ENCODE data around the gene TGM5. TPM values are rescaled to one million over a fixed set of nuclear protein-coding genes. Genes with fewer than 3 reads are reported as not detected.

The TGM5 gene
- total and polyA plus RNA-seq, 8 donors: 1.5 TPM; not detected in 7

GRCh38 chr15:43215961-43216360 lies 50.8 kb downstream of the TGM5 start:
- TF ChIP-seq POLR2A (IDR thresholded peaks at IDR 0.05) (no peak), CTCF (IDR thresholded peaks at IDR 0.05) (no peak), POLR2AphosphoS5 (IDR thresholded peaks at IDR 0.05) (no peak), EP300 (IDR thresholded peaks at IDR 0.05) (no peak)
- no peak for DNase-seq
- 70 to 81% (median 77%) methylated on average over 6 to 7 of the region's 7 CpGs for WGBS, 5 donors
- Histone ChIP-seq H3K4me1 (no peaks in the 10 kb centered on the region), H3K27me3 (peaks cover 0 to 16% (median 0%) of the 10 kb centered on the region in 3 donors), H3K36me3 (no peaks in the 10 kb centered on the region), H3K27ac (no peak overlapping the region), H3K4me3 (no peak overlapping the region), H3K9me3 (no peaks in the 10 kb centered on the region)
- intact Hi-C loops (cut with DNase I; ENCODE audit: low total_unique reads): no loop called here

GRCh38 chr15:43214592-43215295 lies 52.0 kb downstream of the TGM5 start:
- WGBS, 5 donors: 79 to 92% (median 88%) methylated on average over 6 of the region's 6 CpGs
- TF ChIP-seq CTCF (IDR thresholded peaks at IDR 0.05) (no peak), POLR2AphosphoS5 (IDR thresholded peaks at IDR 0.05) (no peak), EP300 (IDR thresholded peaks at IDR 0.05) (no peak), POLR2A (IDR thresholded peaks at IDR 0.05) (no peak)
- H3K27me3 ChIP-seq: peaks cover 0 to 23% (median 0%) of the 10 kb centered on the region in 3 donors
- no peak overlapping the region for H3K27ac ChIP-seq
- H3K4me1 ChIP-seq: no peaks in the 10 kb centered on the region
- intact Hi-C loops (cut with DNase I; ENCODE audit: low total_unique reads): no loop called here
- no peak overlapping the region for H3K4me3 ChIP-seq
- H3K9me3 ChIP-seq: no peaks in the 10 kb centered on the region
- no peaks in the 10 kb centered on the region for H3K36me3 ChIP-seq
- DNase-seq: no peak

GRCh38 chr15:43214169-43214568 lies 52.6 kb downstream of the TGM5 start:
- TF ChIP-seq POLR2A (IDR thresholded peaks at IDR 0.05) (no peak), CTCF (IDR thresholded peaks at IDR 0.05) (no peak), EP300 (IDR thresholded peaks at IDR 0.05) (no peak), POLR2AphosphoS5 (IDR thresholded peaks at IDR 0.05) (no peak)
- Histone ChIP-seq H3K27ac (no peak overlapping the region), H3K27me3 (peaks cover 0 to 25% (median 2%) of the 10 kb centered on the region in 3 donors), H3K36me3 (no peaks in the 10 kb centered on the region), H3K4me1 (no peaks in the 10 kb centered on the region), H3K9me3 (no peaks in the 10 kb centered on the region), H3K4me3 (no peak overlapping the region)
- WGBS, 5 donors: 68 to 74% (median 70%) methylated on average over 8 of the region's 8 CpGs
- DNase-seq: no peak
- intact Hi-C loops (cut with DNase I; ENCODE audit: low total_unique reads): no loop called here

GRCh38 chr15:43213466-43213865 lies 53.3 kb downstream of the TGM5 start:
- Histone ChIP-seq H3K9me3 (no peaks in the 10 kb centered on the region), H3K36me3 (no peaks in the 10 kb centered on the region), H3K4me3 (no peak overlapping the region), H3K27ac (no peak overlapping the region), H3K4me1 (no peaks in the 10 kb centered on the region), H3K27me3 (peaks cover 0 to 32% (median 6%) of the 10 kb centered on the region in 3 donors)
- 76 to 90% (median 85%) methylated on average over 3 to 5 of the region's 5 CpGs for WGBS, 5 donors
- intact Hi-C loops (cut with DNase I; ENCODE audit: low total_unique reads): no loop called here
- no peak for DNase-seq
- no peak for TF ChIP-seq EP300 (IDR thresholded peaks at IDR 0.05)
- no peak for TF ChIP-seq POLR2A (IDR thresholded peaks at IDR 0.05)
- TF ChIP-seq CTCF (IDR thresholded peaks at IDR 0.05): no peak
- TF ChIP-seq POLR2AphosphoS5 (IDR thresholded peaks at IDR 0.05): no peak

Data from stomach (tissue), 9 donors.